NCI-H748 treated with DMSO at 0.1 percent for 48 hours (cell line): ENCODE results near the gene ERFL.

Source experiments
- DNase-seq: peaks from one replicate; lab custom pipeline; 2025; lab: John Stamatoyannopoulos, UW

Gene ERFL

GRCh38 chr19:41928221-41928683 lies at the start of gene ERFL:
TSS of gene ERFL (minus strand) at chr19:41928449. CDS start at chr19:41912919, 15,530 bp downstream.
- peak; percentile 19 for DNase-seq

GRCh38 chr19:41977916-41978315 lies 49.7 kb upstream of the ERFL start:
- no peak for DNase-seq

GRCh38 chr19:41974652-41975051 lies 46.4 kb upstream of the ERFL start:
- no peak for DNase-seq

- no peak for DNase-seq
These were observed 43.1 kb upstream of the ERFL start for GRCh38 chr19:41971363-41971762.

GRCh38 chr19:41969772-41970458 lies 41.7 kb upstream of the ERFL start:
- DNase-seq, result no peak

- no peak for DNase-seq
These were observed 40.7 kb upstream of the ERFL start for GRCh38 chr19:41968751-41969595.

- DNase-seq, result no peak
These were observed 39.0 kb upstream of the ERFL start for GRCh38 chr19:41967054-41967783.

GRCh38 chr19:41965106-41965505 lies 36.9 kb upstream of the ERFL start:
- no peak for DNase-seq

GRCh38 chr19:41960973-41961372 lies 32.7 kb upstream of the ERFL start:
- no peak for DNase-seq

- DNase-seq, result peak; percentile 97
These were observed 31.1 kb upstream of the ERFL start, which contains the start of gene RABAC1 for GRCh38 chr19:41959056-41960053. TSS of gene RABAC1 (minus strand) at chr19:41959321. CDS start at chr19:41959292, 29 bp downstream.

- DNase-seq, result peak; percentile 80
These were observed 30.3 kb upstream of the ERFL start for GRCh38 chr19:41958367-41959055.

GRCh38 chr19:41957838-41958366 lies 29.7 kb upstream of the ERFL start:
- DNase-seq, result peak; percentile 92

- no peak for DNase-seq
These were observed 29.1 kb upstream of the ERFL start for GRCh38 chr19:41957161-41957837.

GRCh38 chr19:41956621-41957020 lies 28.4 kb upstream of the ERFL start:
- DNase-seq, result no peak

- no peak for DNase-seq
These were observed 27.3 kb upstream of the ERFL start for GRCh38 chr19:41955521-41955920.

- peak; percentile 54 for DNase-seq
These were observed 23.5 kb upstream of the ERFL start for GRCh38 chr19:41951686-41952172.

GRCh38 chr19:41947091-41947490 lies 18.8 kb upstream of the ERFL start:
- DNase-seq, result no peak

- DNase-seq, result no peak
These were observed 17.0 kb upstream of the ERFL start for GRCh38 chr19:41945135-41945766.

GRCh38 chr19:41944336-41944735 lies 16.1 kb upstream of the ERFL start:
- DNase-seq, result no peak
